ENCODE data around the gene ZNF283. TPM values are rescaled to one million over a fixed set of nuclear protein-coding genes. Genes with fewer than 3 reads are reported as not detected.
A peak's percentile ranks its signal among the peaks of the same experiment; 100 is the strongest.

The ZNF283 gene
- total RNA-seq, 2 donors from 2014 or later: 5.8 to 8.9 TPM

GRCh38 chr19:43806848-43807247, 20.3 kb upstream of the ZNF283 start:
- H3K4me1 ChIP-seq (replicated peaks): no peaks in the 10 kb centered on the region
- no peaks in the 10 kb centered on the region for H3K27me3 ChIP-seq (replicated peaks; ENCODE audit: insufficient read depth)
- no peak overlapping the region for H3K4me3 ChIP-seq
- no peaks in the 10 kb centered on the region for H3K36me3 ChIP-seq
- H3K27ac ChIP-seq: no peak overlapping the region
- no peaks in the 10 kb centered on the region for H3K9me3 ChIP-seq
- TF ChIP-seq POLR2A (IDR thresholded peaks at IDR 0.05): no peak
- TF ChIP-seq CTCF (IDR thresholded peaks at IDR 0.05): no peak
- no peak for TF ChIP-seq POLR2AphosphoS5 (IDR thresholded peaks at IDR 0.05)
- DNase-seq (ENCODE audit: low spot score): no peak
- intact Hi-C loops (cut with DNase I): no loop called here
- 75% methylated on average over 5 of the region's 5 CpGs for WGBS

- intact Hi-C loops (cut with DNase I): no loop called here
- DNase-seq (ENCODE audit: low spot score): no peak
- H3K27ac ChIP-seq: no peak overlapping the region
- no peak overlapping the region for H3K4me3 ChIP-seq
- H3K36me3 ChIP-seq: no peaks in the 10 kb centered on the region
- no peaks in the 10 kb centered on the region for H3K4me1 ChIP-seq (replicated peaks)
- H3K9me3 ChIP-seq: no peaks in the 10 kb centered on the region
- no peaks in the 10 kb centered on the region for H3K27me3 ChIP-seq (replicated peaks; ENCODE audit: insufficient read depth)
- no peak for TF ChIP-seq POLR2A (IDR thresholded peaks at IDR 0.05)
- TF ChIP-seq CTCF (IDR thresholded peaks at IDR 0.05): no peak
- no peak for TF ChIP-seq POLR2AphosphoS5 (IDR thresholded peaks at IDR 0.05)
Observed at GRCh38 chr19:43807651-43808050, 19.5 kb upstream of the ZNF283 start.

- H3K27ac ChIP-seq: no peak overlapping the region
- no peaks in the 10 kb centered on the region for H3K36me3 ChIP-seq
- WGBS: 33% methylated on average over 8 of the region's 8 CpGs
- peak in 3 of 4 experiments; percentile 58 to 70 (median 68) for TF ChIP-seq CTCF (IDR thresholded peaks at IDR 0.05)
- peak; percentile 30 for TF ChIP-seq POLR2AphosphoS5 (IDR thresholded peaks at IDR 0.05)
- no peak for TF ChIP-seq POLR2A (IDR thresholded peaks at IDR 0.05)
- H3K9me3 ChIP-seq: no peaks in the 10 kb centered on the region
- no peak overlapping the region for H3K4me3 ChIP-seq
- no peaks in the 10 kb centered on the region for H3K4me1 ChIP-seq (replicated peaks)
- intact Hi-C loops (cut with DNase I): no loop called here
- DNase-seq (ENCODE audit: low spot score): peak; percentile 24
- no peaks in the 10 kb centered on the region for H3K27me3 ChIP-seq (replicated peaks; ENCODE audit: insufficient read depth)
Observed at GRCh38 chr19:43809762-43810696, 17.1 kb upstream of the ZNF283 start.

GRCh38 chr19:43811837-43812236, 15.3 kb upstream of the ZNF283 start:
- intact Hi-C loops (cut with DNase I): no loop called here
- no peak for TF ChIP-seq POLR2AphosphoS5 (IDR thresholded peaks at IDR 0.05)
- no peak for TF ChIP-seq CTCF (IDR thresholded peaks at IDR 0.05)
- no peak for TF ChIP-seq POLR2A (IDR thresholded peaks at IDR 0.05)
- H3K4me3 ChIP-seq: no peak overlapping the region
- no peaks in the 10 kb centered on the region for H3K36me3 ChIP-seq
- no peaks in the 10 kb centered on the region for H3K9me3 ChIP-seq
- H3K4me1 ChIP-seq (replicated peaks): no peaks in the 10 kb centered on the region
- H3K27ac ChIP-seq: no peak overlapping the region
- WGBS: 23% methylated on average over 1 of the region's 1 CpG
- no peak for DNase-seq (ENCODE audit: low spot score)
- H3K27me3 ChIP-seq (replicated peaks; ENCODE audit: insufficient read depth): no peaks in the 10 kb centered on the region

- no peak overlapping the region for H3K4me3 ChIP-seq
Observed at GRCh38 chr19:43812259-43812658, 14.9 kb upstream of the ZNF283 start.

More at GRCh38 chr19:43812259-43812658, 14.9 kb upstream of the ZNF283 start:
- TF ChIP-seq POLR2AphosphoS5 (IDR thresholded peaks at IDR 0.05) (no peak), POLR2A (IDR thresholded peaks at IDR 0.05) (no peak), CTCF (IDR thresholded peaks at IDR 0.05) (no peak)
- intact Hi-C loops (cut with DNase I): no loop called here
- no peaks in the 10 kb centered on the region for H3K4me1 ChIP-seq (replicated peaks)
- 56% methylated on average over 1 of the region's 1 CpG for WGBS
- no peaks in the 10 kb centered on the region for H3K36me3 ChIP-seq
- no peaks in the 10 kb centered on the region for H3K27me3 ChIP-seq (replicated peaks; ENCODE audit: insufficient read depth)
- no peak overlapping the region for H3K27ac ChIP-seq
- DNase-seq (ENCODE audit: low spot score): no peak
- H3K9me3 ChIP-seq: no peaks in the 10 kb centered on the region

Data from prostate gland (tissue), 2 donors.